Skeletal muscle cell (primary cell): ENCODE data around the gene KIAA1958.

ENCODE experiments used
- DNase-seq: peaks from one replicate; pipeline ENCODE4 v3.0.0-alpha.2; 2010; ENCODE audit warnings: low read depth
- H3K4me3 ChIP-seq: 2 replicates; pipeline ENCODE4 v1.5.1; 2011; ENCODE audit warnings: low read depth, mild to moderate bottlenecking, control low read depth, low read length, moderate library complexity

KIAA1958 gene, protein sequence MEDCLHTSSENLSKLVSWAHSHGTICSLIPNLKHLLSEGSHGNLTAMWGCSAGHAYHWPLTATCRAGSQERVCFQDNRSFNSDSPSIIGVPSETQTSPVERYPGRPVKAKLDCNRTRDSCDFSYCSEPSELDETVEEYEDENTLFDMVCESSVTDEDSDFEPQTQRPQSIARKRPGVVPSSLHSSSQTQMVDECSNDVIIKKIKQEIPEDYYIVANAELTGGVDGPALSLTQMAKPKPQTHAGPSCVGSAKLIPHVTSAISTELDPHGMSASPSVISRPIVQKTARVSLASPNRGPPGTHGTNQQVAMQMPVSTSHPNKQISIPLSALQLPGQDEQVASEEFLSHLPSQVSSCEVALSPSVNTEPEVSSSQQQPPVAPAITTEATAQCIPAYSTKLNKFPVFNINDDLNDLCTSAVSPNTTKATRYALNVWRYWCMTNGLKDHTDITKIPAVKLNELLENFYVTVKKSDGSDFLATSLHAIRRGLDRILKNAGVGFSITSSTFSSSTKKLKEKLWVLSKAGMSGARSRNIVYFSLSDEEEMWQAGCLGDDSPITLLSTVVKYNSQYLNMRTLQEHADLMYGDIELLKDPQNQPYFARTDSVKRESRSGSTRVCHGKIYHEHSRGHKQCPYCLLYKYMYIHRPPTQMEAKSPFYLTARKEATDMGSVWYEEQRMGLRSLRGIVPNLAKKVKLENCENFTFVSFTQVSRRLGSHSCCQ

DNA sequence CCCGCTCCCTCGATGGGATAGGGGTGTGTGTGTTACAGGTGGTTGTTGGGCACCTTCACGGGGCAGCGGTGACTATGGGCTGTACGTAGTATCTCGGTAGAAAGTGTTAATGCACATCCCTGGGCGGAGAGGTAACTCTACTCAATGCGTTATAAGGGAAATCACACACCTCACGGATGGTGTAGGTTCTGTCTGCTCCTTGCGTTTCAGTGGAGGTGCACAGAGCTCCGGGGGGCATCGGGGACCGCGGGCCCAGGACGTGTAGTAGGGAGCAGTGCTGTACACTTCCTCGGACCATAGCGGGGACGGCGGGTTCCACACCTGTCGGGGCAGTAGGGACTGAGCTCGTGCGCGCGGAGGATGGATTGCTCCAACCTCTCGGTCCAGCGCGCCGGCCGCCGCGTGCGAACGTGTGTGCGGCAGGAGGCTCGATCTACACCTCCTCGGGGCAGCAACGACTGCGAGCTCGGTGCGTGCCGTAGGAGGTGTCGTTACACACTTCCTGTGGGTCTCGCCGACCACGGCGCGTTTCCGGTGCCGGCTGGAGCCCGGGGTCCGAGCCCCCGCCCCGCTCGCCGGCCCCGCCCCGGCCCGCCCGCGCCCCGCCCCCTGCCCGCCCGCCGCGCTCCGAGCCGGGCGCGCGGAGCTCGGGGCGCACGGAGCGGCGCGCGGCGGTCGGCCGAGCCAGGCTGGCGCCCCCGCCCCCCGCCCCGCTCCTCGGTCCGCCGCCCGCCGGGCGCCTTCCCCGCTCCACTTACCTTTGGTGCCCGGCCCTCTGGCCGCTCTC, at the start of gene KIAA1958:
Gene KIAA1958 (plus strand): TSS at position 607 of the 787 bp plus-strand sequence. CDS start 87,254 bp downstream, outside the sequence.
- peak; percentile 22 for DNase-seq
- peak within 1 kb of the TSS; percentile 69 for H3K4me3 ChIP-seq

DNA sequence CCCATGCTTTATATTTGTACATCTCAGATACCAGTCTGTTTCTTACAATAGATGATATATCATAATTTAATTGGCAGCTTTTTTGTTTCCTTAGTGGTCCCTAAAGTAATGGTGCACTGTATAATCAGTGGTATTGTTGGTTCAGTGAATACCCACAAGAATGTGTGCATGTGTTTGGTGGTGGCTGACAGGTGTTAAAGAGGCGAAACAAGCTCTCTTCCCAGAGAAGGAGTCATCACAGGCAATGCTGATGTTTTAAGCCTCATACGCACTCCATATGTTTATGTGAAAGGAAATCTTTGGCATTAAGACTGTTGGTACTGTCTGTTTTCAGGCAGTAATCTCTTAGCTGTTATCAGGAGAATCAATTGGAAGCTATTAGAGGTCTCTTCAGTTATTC, 49.2 kb upstream of the KIAA1958 start:
- no peak overlapping the region for H3K4me3 ChIP-seq
- no peak for DNase-seq

DNA sequence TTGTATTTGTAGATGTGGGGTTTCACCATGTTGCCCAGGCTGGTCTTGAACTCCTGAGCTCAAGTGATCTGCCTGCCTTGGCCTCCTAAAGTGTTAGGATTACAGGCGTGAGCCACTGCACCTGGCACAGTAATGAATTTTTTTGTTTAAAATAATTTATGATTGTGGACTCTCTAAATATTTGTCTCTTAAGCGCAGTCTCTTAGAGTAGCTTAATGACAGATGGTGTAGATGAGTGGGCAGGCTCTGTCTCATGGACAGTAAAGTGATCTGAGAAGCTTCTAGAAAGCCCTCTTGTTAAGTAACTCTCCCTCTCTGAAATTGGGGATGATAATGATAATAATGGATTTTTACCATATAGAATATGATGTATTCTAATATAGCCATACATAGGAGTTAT, 47.5 kb upstream of the KIAA1958 start:
- DNase-seq = no peak
- no peak overlapping the region for H3K4me3 ChIP-seq

DNA sequence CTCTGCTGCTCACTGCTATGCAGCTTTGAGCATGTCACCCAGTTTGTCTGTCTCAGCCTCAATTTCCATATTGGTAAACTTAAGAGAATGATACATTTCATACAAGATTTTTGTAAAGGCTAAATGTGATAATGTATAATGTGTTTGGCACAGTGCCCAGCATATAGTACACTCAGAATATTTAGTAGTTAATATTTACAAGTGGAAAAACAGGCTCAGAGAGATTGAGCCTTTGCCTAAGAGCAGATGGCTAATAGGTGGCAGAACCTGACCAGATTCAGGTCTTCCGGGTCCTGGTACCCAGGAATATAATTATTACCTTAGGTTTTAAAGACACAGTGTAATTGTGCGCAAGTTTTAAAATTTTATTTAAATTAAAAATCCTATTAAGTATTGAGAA, 46.8 kb upstream of the KIAA1958 start:
- DNase-seq = no peak
- no peak overlapping the region for H3K4me3 ChIP-seq

DNA sequence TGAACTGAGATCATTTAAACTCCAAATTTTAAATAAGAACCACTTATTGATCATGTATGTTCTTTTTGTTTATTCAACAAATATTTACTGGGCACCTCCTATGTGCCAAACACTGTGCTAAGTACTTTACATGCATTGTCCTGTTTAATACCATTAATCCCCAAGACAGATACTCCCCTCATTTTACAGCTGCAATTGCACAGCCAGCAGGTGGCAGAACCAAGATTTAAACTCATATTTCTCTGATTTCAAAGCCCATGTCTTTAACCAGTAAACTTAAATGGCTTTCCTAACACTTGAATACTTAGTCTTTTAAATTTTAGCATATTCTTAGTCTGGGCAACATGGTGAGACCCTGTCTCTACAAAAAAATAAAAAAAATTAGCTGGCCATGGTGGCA, 43.4 kb upstream of the KIAA1958 start:
- no peak for DNase-seq
- no peak overlapping the region for H3K4me3 ChIP-seq

DNA sequence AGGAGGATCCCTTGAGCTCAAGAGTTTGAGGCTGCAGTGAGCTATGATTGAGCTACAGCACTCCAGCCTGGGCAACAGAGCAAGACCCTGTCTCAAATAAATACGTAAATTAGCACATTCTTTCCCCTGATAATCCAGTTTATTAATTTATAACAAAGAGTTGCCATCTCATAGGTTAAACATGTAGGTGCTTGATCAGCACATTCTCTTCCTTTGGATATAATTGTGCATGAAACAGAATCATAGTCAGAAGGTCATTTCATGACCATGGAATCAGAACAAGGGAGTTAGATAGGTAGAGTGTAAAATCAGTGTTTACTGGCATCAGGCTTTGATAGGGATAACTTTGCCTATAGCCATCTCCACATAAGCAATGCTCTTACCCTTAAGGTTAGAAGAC, 43.0 kb upstream of the KIAA1958 start:
- H3K4me3 ChIP-seq = no peak overlapping the region
- DNase-seq = no peak

DNA sequence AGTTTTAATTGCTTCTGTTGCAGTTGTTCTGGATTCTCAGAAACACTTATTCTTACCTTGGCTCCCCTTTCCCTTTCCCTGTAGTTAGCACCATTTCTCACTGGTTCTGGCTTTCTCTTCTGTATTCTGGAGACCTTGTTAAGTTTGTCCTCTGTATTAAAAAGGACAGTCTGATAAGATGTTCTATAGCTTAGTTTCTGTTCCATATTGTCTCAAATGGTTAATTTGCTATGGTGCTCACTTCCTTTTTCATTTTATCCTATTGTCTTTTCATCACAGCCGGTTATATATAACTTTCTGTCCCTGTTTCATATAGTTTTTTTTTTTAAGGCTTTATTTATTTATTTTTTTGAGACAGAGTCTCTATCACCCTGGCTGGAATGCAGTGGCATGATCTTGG, 41.4 kb upstream of the KIAA1958 start:
- no peak overlapping the region for H3K4me3 ChIP-seq
- no peak for DNase-seq

DNA sequence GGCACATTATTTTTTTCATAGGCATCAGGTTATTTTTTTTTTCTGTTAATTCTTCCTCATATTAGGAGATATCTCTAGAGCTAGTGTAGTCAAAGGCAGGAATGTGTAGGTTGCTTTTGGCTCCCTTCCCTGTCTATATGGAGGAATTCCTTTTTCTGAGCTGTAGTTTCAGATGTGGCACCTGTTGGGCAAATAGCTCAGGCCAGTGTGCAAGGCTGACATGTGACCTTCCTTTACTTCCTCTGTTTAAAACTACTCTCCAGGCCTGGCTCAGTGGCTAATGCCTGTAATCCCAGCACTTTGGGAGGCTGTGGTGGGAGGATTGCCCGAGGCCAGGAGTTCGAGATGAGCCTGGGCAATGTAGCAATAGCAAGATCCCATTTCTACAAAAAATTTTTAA, 40.5 kb upstream of the KIAA1958 start:
- H3K4me3 ChIP-seq = no peak overlapping the region
- DNase-seq = no peak

DNA sequence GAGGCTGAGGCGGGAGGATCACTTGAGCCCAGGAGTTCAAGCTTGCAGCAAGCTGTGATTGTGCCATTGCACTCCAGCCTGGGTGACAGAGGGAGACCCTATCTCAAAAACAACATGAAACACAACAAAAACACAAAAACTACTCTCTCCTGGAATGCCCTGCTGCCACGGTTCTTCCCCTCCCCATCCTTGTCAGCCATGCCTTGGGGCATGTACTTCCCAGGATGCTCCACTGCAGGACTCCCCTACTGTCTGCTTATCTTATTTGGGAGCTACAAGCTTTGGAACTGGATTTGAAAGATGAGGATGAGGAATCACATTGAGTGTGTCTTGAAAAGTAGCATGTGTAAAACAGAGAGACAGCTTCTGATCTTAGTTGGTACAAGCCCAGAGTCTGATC, 40.1 kb upstream of the KIAA1958 start:
- DNase-seq = no peak

DNA sequence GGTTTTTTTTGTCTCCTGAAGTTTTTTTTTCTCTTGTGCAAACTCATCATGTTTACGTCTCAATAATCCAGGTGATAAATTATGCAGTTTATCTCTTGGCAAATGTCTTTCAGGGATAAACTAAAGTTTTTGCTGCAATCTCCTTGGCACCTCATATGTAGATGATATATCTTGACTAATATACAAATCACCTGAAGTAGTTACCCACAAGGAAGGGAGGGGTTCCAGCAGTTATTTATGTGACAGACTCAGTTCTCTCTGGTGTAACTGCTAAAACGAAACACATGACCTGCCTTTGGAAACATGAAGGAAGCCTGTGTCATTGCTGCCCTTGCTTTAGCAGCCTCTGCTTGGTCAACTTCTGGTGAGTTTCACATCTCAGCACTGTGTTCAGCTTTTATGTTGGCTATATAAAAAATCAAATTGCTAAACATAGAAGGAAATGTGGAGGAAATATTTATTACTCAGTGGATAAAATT, 39.3 kb upstream of the KIAA1958 start:
- peak; percentile 1 for DNase-seq
- H3K4me3 ChIP-seq = no peak overlapping the region

More for the DNA sequence above, 40.1 kb upstream of the KIAA1958 start:
- H3K4me3 ChIP-seq = no peak overlapping the region

DNA sequence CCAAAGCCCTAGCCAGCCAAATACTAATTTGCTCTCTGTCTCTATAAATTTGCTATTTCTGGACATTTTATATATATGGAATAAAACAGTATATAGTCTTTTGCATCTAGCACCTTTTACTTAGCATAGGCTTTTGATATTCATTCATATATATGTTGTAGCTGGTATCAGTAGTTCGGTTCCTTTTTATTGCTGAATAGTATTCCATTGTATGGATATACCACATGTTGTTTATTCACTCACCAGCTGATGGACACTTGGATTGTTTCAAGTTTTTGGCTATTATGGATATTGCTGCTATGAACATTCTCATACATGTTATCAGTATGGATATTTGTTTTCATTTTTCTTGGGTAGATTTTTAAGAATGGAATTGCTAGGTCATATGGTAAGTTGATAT, 23.8 kb upstream of the KIAA1958 start:
- H3K4me3 ChIP-seq = no peak overlapping the region
- DNase-seq = no peak

DNA sequence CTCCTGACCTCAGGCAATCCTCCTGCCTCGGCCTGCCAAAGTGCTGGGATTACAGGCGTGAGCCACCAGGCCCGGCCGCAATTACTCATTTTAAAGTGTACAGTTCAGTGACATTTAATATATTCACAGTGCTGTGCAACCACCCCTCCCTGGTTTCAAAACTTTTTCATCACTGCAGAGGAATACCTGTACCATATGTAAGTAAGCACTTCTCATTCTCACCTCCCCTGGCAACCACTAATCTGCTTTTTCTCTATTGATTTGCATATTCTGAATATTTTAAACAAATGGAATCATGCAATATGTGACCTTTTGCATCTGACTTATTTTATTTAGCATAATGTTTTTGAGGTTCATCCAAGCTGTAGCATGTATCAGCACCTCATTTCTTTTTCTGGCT, 21.3 kb upstream of the KIAA1958 start:
- H3K4me3 ChIP-seq = no peak overlapping the region
- DNase-seq = no peak

DNA sequence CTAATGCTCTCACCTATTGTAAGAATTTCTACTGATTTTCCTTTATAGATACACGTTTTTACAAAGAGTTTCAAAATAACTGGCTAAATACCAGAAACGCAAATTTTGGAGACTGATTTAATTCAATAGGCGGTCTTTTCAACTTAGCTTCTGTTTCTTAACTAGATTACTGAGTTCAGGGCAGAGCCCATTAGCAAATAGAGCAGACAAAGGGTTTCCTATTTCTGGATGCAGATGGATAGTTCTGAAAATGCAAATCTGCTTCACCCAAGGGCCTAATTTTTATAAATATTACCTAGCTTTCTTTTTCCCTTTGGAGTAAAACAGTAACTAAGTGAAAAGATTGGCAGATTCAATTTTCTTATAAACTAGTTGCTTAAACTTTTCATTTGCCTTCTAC, 13.6 kb upstream of the KIAA1958 start:
- no peak overlapping the region for H3K4me3 ChIP-seq
- DNase-seq = no peak

DNA sequence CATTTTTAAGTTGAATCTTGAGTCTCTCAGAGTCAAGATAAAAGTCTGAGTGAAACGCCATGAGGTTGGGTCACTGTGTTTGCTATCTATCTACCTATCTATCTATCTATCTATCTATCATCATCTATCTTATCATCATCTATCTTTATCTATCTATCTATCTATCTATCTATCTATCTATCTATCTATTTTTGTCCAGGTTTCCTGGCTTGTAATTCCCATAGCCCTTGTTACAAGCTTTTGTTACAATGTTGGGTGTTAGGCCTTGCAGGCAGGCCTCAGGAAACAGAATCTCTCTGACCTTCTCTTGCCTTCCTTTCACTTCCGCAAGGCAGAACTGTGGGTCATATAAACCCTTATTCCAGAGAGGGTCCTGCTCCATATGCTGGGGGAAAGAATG, 12.6 kb upstream of the KIAA1958 start:
- H3K4me3 ChIP-seq = no peak overlapping the region
- no peak for DNase-seq

DNA sequence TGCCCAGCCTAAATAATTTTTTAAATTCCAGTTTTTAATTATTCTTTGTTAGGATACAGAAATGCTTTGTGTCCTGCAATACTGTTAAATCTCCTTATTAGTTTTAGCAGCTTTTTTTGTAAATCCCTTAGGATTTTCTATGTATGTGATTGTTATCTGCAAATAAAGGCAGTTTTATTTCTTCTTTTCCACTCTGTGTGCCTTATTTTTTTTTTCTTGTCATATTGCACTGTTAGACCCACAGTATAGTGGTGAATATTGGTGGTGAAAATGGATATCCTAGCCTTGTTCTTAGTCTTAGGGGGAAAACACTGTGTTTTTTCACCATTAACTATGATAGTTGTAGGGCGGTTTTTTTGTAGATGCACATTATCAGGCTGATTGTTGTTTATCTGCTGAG, 11.3 kb upstream of the KIAA1958 start:
- no peak overlapping the region for H3K4me3 ChIP-seq
- no peak for DNase-seq

DNA sequence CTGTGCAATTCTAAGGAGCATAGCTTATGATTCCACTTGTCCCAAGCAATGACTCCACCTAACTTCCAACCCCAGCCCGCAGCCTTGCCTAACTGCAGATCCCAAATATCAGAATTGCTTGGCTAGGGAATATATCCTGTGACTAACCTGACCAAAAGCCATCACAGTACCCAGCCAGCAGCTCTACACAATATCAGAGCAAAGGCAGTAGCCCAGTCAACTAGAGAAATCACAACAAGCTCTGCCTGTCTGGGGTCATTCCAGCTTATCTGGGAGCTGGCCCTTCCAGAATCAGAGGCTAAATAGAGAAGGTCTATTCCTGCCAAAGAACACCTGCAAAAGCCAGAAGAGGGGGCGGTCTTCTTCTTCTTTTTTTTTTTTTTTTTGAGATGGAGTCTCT, 9.3 kb upstream of the KIAA1958 start:
- DNase-seq = no peak
- H3K4me3 ChIP-seq = no peak overlapping the region

DNA sequence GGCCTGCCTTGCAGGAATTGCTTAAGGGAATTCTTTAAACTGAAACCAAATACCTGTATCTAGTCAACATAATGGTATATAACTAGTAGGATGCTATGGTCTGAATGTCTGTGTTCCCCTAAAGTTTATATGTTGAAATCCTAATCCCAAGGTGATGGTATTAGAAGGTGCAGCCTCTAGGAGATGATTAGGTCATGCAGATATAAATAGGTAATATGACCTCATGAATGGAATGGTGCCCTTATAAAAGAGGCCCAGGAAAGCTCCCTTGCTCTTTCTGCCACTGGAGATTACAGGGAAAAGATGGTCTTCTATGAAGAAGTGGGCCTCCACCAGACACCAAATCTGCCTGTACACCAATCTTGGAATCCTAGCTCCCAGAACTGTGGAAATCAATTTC, 7.4 kb upstream of the KIAA1958 start:
- H3K4me3 ChIP-seq = no peak overlapping the region
- DNase-seq = no peak

DNA sequence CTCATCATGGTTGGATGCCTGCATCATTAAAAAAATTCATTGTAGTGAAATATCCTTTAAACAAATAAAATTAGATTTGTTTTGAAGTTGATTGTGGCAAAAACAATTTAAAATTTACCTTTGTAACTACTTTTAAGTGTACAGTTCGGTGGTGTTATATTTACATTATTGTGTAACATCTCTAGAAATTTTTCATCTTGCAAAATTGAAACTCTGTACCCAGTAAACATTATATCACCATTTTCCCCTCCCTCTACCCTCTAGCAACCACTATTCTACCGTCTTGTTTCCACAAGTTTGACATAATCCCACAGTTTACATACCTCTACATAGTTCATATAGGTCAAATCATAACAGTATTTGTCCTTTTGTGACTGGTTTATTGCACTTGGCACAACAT, 2.0 kb upstream of the KIAA1958 start:
- H3K4me3 ChIP-seq = no peak overlapping the region
- DNase-seq = no peak

DNA sequence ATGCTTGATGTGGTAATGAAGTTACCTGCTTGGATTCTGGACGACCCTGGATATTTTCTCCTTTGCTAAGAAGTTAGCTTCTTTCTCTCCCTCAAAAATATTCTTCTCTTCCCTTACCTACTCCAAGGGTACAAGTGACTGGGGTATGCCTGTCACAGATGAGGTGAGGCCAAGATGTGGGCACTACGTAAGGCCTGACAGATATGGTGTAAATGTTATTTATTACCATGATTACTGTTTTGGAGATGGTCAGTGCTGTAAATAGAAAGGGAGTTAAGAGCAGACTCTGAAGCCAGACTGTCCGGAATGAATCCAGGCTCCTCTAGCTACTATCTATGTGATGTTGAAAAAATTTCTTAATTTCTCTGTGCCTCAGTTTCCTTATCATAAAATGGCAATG, 1.1 kb upstream of the KIAA1958 start:
- no peak overlapping the region for H3K4me3 ChIP-seq
- no peak for DNase-seq
